ENCODE results near the gene CTAG1B.
"Not testable (repeated sequence)": the region's sequence is repeated elsewhere in the genome, so short reads cannot be mapped to it uniquely, and the experiment has no call there.

The CTAG1B gene

DNA sequence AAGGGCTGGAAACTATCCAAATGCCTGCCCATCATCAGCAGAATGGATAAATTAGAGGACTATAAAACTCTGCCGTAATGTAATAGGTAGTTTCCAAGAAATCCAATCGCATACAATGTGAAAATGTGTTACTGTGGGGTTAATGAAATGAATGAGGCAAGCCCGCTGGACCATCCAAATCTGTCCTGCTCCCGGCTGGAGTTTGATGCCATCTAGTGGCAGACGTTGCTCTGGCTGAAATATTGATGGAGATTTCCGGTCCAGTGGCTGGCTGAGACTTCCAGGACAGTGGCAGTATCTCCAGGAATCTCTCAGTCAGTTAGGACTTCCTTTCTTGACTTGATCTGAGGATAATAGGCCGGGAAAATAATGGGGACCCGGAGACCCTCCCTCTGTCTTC lies 36.1 kb downstream of the CTAG1B start:
- DNase-seq (ENCODE audit: low read depth), result not testable (repeated sequence)

DNA sequence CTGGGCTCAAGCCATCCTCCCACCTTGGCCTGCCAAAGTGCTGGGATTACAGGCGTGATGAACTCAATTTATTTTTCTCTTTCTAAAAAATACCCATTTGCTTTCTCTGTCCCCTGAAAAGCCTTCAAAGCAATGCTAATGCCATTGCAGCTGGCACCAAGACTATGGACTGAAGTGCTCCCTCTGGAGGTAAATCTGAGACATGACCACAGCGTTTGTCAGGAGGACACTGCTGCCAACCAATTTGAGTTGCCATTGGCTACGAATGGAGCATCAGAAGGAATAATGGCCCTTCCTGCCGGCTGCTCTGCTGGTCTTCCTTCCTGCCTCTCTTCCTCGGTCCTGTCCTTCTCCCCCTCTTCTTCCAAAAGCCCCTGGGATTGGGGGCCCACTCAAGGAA lies 44.0 kb downstream of the CTAG1B start:
- DNase-seq (ENCODE audit: low read depth), result not testable (repeated sequence)

DNA sequence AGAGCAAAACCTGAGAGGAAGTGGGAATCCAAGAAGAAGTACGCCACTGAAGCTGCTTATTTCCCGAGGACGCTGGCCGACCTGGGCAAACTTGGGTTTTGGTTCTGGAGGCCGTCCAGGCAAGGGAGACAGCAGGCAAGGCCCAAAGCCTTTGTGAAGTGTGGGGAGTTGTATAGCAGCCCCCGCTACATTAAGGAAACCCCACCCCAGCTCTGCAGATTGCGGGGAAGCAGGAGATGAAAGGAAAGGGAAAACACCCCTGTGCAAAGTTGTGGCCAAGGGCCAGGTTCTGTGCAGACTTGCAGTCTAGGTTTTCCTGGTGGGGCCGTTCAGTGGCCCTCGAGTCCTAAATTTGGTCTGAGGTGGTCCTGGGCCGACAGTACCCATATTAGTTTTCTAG lies 46.0 kb downstream of the CTAG1B start:
- not testable (repeated sequence) for DNase-seq (ENCODE audit: low read depth)

DNA sequence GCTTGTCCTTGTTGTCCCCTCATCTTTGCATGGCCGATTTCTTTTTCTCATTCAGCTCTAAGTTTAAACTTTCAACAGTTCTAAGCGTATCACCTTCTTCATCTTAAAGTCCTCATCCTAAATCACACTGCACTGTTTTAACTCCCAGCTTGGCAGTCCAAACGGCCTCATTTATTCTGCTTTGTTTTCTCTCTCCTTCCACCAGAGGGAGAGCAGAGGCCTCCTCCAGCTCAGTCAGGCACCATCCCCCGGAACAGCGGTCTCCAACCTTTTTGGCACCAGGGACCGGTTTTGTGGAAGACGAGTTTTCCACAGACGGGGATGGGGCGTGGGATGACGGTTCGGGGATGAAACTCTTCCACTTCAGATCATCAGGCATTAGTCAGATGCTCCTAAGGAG lies 48.7 kb downstream of the CTAG1B start:
- DNase-seq (ENCODE audit: low read depth), result not testable (repeated sequence)

All from ELR (cell line).